Right cardiac atrium (tissue), 5 donors: ENCODE results near the gene OPRD1. TPM values are rescaled to one million over a fixed set of nuclear protein-coding genes. Genes with fewer than 3 reads are reported as not detected.
"Not testable (repeated sequence)": the region's sequence is repeated elsewhere in the genome, so short reads cannot be mapped to it uniquely, and the experiment has no call there.

Experiments
- ATAC-seq, 2 donors: fragments of 200-7000 bp; cut with Tn5 transposase; one replicate each; pipeline versions ENCODE4 v1.8.0 to v1.9.1; 2020; ENCODE audit warnings: moderate library complexity in 2 of 2, mild to moderate bottlenecking in 1 of 2
- DNase-seq, 3 donors: peaks; one replicate each; pipeline ENCODE4 v3.0.0-alpha.2; 2020
- H3K27ac ChIP-seq: one replicate; pipeline ENCODE4 v1.5.1; 2013; ENCODE audit warnings: mild to moderate bottlenecking, low read length, control low read depth, moderate library complexity
- H3K27me3 ChIP-seq: one replicate; pipeline ENCODE4 v1.6.1; 2013; ENCODE audit not compliant: control insufficient read depth, insufficient read depth
- H3K4me1 ChIP-seq: one replicate; pipeline ENCODE4 v1.6.1; 2013; ENCODE audit warnings: low read length; ENCODE audit not compliant: control insufficient read depth, insufficient read depth
- H3K4me3 ChIP-seq: one replicate; pipeline ENCODE4 v1.5.1; 2013; ENCODE audit warnings: low read length, control low read depth
- H3K9me3 ChIP-seq: one replicate; pipeline ENCODE4 v1.6.1; 2013; ENCODE audit warnings: low read length; ENCODE audit not compliant: control insufficient read depth
- WGBS: extraction: QIAGEN DNeasy Blood & Tissue Kit; methylation state at CpG from one replicate; pipeline ENCODE4 v1.1.7; 2013; 5-methylcytosine and 5-hydroxymethylcytosine counted together
- intact Hi-C, 4 donors: fragments of 100-400 bp; cut with DNase I; formaldehyde crosslinking; loops; one replicate each; pipeline versions ENCODE4 v1.11.0 to v1.14.0; 2022 to 2023
- polyA plus RNA-seq: library from polyadenylated mRNA; stranded (reverse); fragments of 200-250 nt; gene quantifications from one replicate; pipeline ENCODE4 v1.2.3, GENCODE V29; 2013
- total RNA-seq, 4 donors: library from RNA; stranded (reverse); fragmentation: NEBNext Ultra II Directional; extraction: Animal tissue kit (Norgen Biotek cat#: 25700); gene quantifications; one replicate each; pipeline ENCODE4 v1.2.1, GENCODE V29; 2021
- donor health status: healthy with polysubstance abuse.
- donor health status: DM: no; HTN: yes; CAD: no.
- donor health status: DM: no; HTN: no; CAD: no.
- donor health status: DM: no; HTN: yes; CAD: no; lungs with severe emphysema.
- donor health status: DM: yes; HTN: yes; CAD: no.

OPRD1 gene
- total and polyA plus RNA-seq, 5 donors = under 0.01 TPM; not detected in 4

DNA sequence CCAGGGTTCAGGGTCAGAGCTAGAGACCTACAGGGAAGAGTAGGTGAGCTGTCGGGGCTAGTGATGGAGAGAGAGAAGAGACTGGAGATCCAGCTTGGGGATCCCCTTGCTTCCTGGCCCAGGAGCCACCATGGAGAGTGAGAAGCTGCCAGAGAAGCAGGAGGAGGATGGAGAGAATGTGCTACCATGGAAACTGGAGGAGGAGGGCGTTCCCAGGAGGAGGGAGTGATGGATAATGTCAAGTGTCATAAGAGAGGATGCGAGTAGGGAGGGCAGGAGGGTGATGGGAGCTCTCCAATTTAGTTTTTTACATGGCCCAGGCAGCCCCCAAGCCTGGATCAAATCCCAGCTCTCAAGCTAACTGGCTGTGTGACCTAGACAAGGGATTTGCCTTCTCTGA lies 55.9 kb downstream of the OPRD1 start:
- intact Hi-C loops = loop anchor here in 1 of 4 donors (5.0 kb wide), 1 partner anchor 66 kb away; no protein-coding TSS in a partner anchor
- no peaks in the 10 kb centered on the region for H3K9me3 ChIP-seq
- no peaks in the 10 kb centered on the region for H3K27me3 ChIP-seq
- no peaks in the 10 kb centered on the region for H3K4me1 ChIP-seq
- no peak overlapping the region for H3K27ac ChIP-seq
- DNase-seq (no peak), ATAC-seq (no peak)
- no peak overlapping the region for H3K4me3 ChIP-seq
- 63% methylated on average over 3 of the region's 3 CpGs for WGBS

DNA sequence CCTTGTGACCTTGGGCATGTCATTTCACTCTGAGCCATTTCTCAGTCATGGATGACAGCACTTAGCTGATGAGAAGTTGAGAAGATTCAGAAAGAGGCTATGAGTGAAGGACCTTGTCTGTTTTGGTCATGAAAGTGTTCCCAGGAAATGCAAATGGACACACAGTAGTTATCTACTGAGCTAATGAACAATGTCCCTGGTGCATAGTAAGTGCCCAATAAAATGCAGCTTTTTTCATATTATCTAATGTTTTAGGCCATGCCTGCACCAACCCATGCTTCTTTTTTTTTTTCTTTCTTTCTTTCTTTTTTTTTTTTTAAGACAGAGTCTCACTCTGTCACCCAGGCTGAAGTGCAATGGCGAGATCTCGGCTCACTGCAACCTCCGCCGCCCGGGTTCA lies 58.0 kb downstream of the OPRD1 start:
- H3K4me3 ChIP-seq = no peak overlapping the region
- no peaks in the 10 kb centered on the region for H3K9me3 ChIP-seq
- ATAC-seq = no peak
- no peak overlapping the region for H3K27ac ChIP-seq
- no peaks in the 10 kb centered on the region for H3K27me3 ChIP-seq
- DNase-seq = no peak
- WGBS = 94% methylated on average over 5 of the region's 5 CpGs
- no peaks in the 10 kb centered on the region for H3K4me1 ChIP-seq
- intact Hi-C loops = loop anchor here in 2 of 4 donors (5.0 kb wide), 2 partner anchors 68 to 83 kb away; no protein-coding TSS in a partner anchor

DNA sequence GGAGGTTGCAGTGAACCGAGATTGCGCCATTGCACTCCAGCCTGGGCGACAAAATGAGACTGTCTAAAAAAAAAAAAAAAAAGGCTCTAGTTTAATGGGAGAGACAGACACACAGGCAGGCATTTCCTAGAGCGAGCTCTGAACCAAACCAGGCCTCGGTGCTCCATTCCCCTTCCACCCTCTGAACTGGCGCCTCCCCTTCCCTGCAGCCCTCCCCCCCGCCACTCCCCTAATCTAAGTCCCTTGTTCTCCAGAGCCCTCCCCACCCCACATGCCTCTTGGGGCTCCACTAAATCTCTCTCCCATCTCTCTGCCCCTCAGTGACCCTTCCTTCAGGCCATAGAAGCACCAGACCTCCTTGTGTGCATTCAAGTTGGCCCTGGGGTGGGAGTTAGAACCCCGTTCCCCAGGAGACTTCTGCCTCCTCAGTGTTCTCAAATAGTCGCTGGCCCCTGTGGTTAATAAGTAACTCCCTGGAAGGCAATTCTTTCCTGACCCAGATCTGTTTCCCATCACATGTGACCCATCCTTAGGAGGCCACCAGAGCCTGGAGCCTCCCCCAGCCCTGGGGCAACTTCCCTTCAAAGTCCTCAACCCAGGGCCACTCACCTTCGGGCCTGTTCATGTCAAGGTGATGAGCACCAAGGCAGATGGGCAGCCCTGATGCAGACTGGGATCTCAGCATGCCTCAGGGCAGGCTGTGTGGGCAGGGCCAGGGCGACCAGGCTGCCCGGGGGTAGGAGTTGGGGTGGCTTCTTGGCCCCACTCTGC lies 59.8 kb downstream of the OPRD1 start:
- no peak overlapping the region for H3K27ac ChIP-seq
- no peak for DNase-seq
- intact Hi-C loops = loop anchor here in 1 of 4 donors (5.0 kb wide), 1 partner anchor 85 kb away; no protein-coding TSS in a partner anchor
- H3K9me3 ChIP-seq = no peaks in the 10 kb centered on the region
- no peaks in the 10 kb centered on the region for H3K4me1 ChIP-seq
- H3K4me3 ChIP-seq = no peak overlapping the region
- no peaks in the 10 kb centered on the region for H3K27me3 ChIP-seq
- 84% methylated on average over 12 of the region's 12 CpGs for WGBS
- no peak for ATAC-seq

DNA sequence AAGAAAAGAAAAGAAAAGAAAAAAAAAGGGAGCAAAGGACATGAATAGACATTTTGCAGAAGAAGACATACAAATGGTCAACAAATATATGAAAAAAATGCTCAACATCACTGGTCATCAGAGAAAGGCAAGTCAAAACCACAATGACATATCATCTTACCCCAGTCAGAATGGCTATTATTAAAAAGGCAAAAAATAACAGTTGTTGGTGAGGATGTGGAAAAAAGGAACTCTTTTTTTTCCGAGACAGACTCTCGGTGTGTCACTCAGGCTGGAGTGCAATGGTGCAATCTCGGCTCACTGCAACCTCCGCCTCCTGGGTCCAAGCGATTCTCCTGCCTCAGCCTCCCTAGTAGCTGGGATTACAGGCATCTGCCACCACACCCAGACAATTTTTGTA lies 63.2 kb downstream of the OPRD1 start:
- not testable (repeated sequence) for DNase-seq, H3K9me3 ChIP-seq, H3K4me1 ChIP-seq, ATAC-seq, H3K4me3 ChIP-seq, H3K27me3 ChIP-seq, H3K27ac ChIP-seq
- intact Hi-C loops = loop anchor here in 2 of 4 donors (5.0 kb wide), 2 partner anchors 88 to 358 kb away; no protein-coding TSS in a partner anchor
- 70% methylated on average over 5 of the region's 5 CpGs for whole genome bisulfite sequencing

DNA sequence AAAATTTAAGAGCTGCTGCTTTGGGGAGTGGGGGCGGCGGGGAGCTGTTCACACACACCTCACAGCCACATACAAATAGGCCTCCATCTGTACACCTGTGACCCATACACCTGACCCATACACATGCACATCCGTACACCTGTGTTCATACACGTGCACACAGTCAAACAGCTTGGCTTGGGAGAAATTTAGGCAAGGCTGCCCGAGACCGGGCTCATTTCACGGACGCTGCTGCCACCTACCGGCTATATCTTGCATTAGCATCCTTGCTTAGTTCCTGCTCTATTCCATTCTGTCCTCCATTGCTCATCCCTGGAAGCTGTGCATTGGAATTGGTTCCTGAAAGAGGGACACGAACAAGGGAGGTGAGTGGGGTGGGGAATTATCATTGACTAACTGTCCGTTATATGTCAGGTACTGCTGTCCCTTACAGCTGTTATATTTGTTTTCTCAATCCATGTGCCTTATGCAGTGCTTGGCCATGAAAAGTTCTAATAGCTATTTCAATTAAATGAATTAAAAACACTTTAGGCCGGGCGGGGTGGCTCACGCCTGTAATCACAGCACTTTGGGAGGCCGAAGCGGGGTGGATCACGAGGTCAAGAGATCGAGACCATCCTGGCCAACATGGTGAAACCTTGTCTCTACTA lies 65.3 kb downstream of the OPRD1 start:
- peak; percentile 78 to 83 for ATAC-seq
- 23% methylated on average over 18 of the region's 18 CpGs for WGBS
- H3K27me3 ChIP-seq = no peaks in the 10 kb centered on the region
- no peaks in the 10 kb centered on the region for H3K9me3 ChIP-seq
- H3K4me3 ChIP-seq = no peak overlapping the region
- H3K27ac ChIP-seq = no peak overlapping the region
- intact Hi-C loops = loop anchor here (1.0 to 5.0 kb wide), 4 partner anchors 90 to 360 kb away; no protein-coding TSS in a partner anchor
- DNase-seq = peak; percentile 71 to 84 (median 81)
- H3K4me1 ChIP-seq = no peaks in the 10 kb centered on the region

DNA sequence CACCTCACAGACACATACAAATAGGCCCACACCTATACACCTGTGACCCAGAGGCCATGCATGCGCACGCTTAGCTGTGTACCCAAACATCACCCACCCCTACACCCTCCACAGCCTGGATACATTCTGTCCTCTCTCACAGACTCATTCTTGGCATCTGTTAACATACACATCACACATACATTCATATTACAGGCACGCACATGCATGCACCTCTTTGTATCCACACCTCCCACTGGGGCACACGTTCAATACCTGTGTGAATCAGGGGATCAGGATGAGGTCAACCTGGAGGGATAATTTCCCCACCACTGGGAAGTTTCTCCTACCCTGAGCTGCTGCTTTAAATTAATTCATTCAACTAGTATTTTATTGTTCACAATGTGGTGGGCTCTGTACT lies 66.8 kb downstream of the OPRD1 start:
- 83% methylated on average over 4 of the region's 4 CpGs for WGBS
- no peak overlapping the region for H3K27ac ChIP-seq
- no peaks in the 10 kb centered on the region for H3K9me3 ChIP-seq
- DNase-seq = no peak
- ATAC-seq = no peak
- no peak overlapping the region for H3K4me3 ChIP-seq
- no peaks in the 10 kb centered on the region for H3K27me3 ChIP-seq
- H3K4me1 ChIP-seq = no peaks in the 10 kb centered on the region
- intact Hi-C loops = loop anchor here in 2 of 4 donors (5.0 kb wide), 2 partner anchors 91 to 361 kb away; no protein-coding TSS in a partner anchor

DNA sequence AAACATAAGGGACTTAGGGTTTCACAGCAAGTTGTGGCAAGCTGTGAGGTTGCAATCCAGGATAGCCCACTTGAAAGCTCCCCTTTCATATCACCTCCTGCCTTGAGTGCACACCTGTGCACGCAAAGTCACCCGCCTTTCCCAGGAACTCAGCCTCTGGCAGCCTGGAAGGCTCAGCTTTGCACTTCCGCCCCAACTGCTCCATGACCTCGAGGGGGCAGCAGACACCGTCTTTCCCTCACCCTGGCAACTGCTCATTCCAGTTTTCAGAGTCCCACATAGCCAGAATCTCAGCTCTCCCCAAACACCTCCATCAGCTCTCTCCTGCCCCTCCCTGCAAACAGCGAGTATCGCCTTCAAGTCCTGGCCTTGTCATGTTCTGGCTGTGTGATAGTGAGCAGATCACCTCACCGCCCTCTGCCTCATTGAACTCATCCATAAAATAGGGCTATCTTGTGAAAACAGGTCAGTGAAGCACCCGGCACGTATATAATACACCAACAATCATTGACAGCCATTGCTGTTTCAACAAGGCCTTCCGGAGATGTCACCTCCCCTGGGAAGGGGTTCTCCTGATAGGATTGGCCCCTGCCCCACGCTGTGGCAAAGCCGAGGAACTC lies 70.1 kb downstream of the OPRD1 start:
- peak; percentile 80 to 91 (median 91) for DNase-seq
- H3K27ac ChIP-seq = no peak overlapping the region
- H3K4me3 ChIP-seq = no peak overlapping the region
- intact Hi-C loops = loop anchor here (1.0 to 10.0 kb wide), 7 partner anchors 150 to 1823 kb away; no protein-coding TSS in a partner anchor
- WGBS = 30% methylated on average over 13 of the region's 13 CpGs
- H3K4me1 ChIP-seq = no peaks in the 10 kb centered on the region
- no peaks in the 10 kb centered on the region for H3K9me3 ChIP-seq
- H3K27me3 ChIP-seq = no peaks in the 10 kb centered on the region
- peak; percentile 69 to 76 for ATAC-seq

DNA sequence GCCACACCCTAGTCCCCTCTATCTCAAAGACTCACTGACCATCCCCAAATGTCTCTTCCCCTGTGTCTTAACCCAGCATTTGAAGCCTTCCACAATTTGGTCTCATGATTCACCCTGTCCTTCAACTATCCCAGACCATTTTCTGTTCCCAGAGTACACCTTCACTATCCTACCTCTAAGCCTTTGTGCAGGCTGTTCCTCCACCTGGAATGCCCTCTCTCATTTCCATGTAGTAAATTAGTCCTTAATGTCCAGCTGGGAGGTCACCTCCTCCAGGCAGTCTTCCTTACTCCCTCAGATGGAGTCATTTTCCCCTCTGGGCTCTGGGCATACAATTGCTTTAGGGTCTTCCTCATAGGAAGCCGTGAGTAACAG lies 71.3 kb downstream of the OPRD1 start:
- Histone ChIP-seq H3K4me3 (no peak overlapping the region), H3K9me3 (no peaks in the 10 kb centered on the region), H3K27me3 (no peaks in the 10 kb centered on the region), H3K27ac (no peak overlapping the region), H3K4me1 (no peaks in the 10 kb centered on the region)
- DNase-seq (no peak), ATAC-seq (no peak)
- intact Hi-C loops = loop anchor here (2.0 to 10.0 kb wide), 5 partner anchors 149 to 1822 kb away; no protein-coding TSS in a partner anchor
- WGBS = 69% methylated on average over 1 of the region's 1 CpG

DNA sequence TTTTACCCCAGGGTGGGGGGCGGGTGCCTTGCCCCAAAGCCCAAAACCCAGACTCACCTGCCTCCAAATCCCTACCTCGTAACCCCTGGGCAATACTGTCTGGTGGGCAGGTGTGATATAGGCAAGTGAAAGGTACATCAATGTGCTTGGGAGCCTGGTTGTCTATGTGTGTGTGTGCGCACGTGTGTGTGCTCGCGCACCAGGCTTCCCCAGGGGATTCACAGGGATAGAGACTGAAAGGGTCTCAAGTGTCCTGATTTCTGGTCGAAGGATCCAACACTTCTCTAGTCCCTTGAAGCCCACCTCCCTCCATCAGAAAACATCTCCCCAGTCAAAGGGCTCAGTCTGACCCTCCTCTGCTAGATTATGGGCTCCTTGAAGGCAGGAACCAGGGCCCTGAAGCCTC lies 73.5 kb downstream of the OPRD1 start:
- H3K4me3 ChIP-seq = no peak overlapping the region
- intact Hi-C loops = loop anchor here in 2 of 4 donors (10.0 kb wide), 1 partner anchor 1819 kb away; no protein-coding TSS in a partner anchor
- DNase-seq (no peak), ATAC-seq (no peak)
- no peaks in the 10 kb centered on the region for H3K27me3 ChIP-seq
- no peaks in the 10 kb centered on the region for H3K4me1 ChIP-seq
- H3K27ac ChIP-seq = peak overlapping the region; percentile 56
- no peaks in the 10 kb centered on the region for H3K9me3 ChIP-seq
- WGBS = 83% methylated on average over 7 of the region's 7 CpGs

DNA sequence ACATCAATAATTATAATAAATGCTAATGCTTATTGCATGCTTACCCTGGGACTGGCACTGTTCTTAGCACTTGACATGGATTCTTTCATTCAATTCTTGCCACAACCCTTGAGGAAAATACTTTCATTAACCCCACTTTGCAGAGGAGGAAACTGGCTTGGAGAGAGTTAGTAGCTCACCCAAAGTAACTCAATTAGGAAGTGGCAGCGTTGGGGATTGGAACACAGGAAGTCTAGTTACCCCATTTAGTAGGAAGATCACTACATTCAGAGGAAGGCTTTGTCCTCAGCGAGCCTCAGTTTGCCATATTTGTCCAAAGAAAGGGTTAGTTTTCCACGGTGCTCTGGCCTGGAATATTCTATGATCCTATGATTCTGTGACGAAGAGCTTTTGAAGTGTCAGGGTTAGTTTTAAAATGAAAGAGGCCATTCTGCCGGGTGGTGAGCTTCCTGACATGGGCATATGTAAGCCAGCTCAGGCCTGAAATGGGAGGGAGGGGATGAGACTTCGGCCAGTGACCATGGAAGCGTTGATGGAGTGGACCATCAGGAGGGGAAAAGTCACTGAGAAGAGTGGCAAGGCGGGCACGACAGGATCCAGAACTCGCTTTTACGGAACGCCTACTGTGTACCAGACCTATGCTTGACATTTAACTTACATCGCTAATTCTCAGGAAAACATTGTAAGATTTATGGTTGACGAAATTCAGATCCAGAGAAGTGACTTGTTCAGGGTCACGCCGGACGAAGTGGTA lies 74.2 kb downstream of the OPRD1 start:
- Histone ChIP-seq H3K27ac (peak overlapping the region; percentile 21), H3K4me3 (no peak overlapping the region), H3K9me3 (no peaks in the 10 kb centered on the region), H3K4me1 (no peaks in the 10 kb centered on the region), H3K27me3 (no peaks in the 10 kb centered on the region)
- 62% methylated on average over 17 of the region's 17 CpGs for WGBS
- intact Hi-C loops = loop anchor here in 2 of 4 donors (10.0 kb wide), 1 partner anchor 1819 kb away; no protein-coding TSS in a partner anchor
- no peak for ATAC-seq
- DNase-seq = no peak
